ENCODE measurements around the gene GABRR1.

Gene GABRR1

GRCh38 chr6:89221971-89222711 lies 5.0 kb upstream of the GABRR1 start:
- no peak for DNase-seq (ENCODE audit: insufficient read length, low spot score)
- TF ChIP-seq PAX5 (IDR thresholded peaks at IDR 0.05; ENCODE audit: insufficient read depth, low read length, severe bottlenecking) (no peak), POLR2AphosphoS5 (IDR thresholded peaks at IDR 0.05; ENCODE audit: low read depth, low read length) (no peak), POLR2A (IDR thresholded peaks at IDR 0.05; ENCODE audit: low read depth, low read length) (no peak), TAF1 (IDR thresholded peaks at IDR 0.05; ENCODE audit: low read depth, low read length) (no peak), SPI1 (IDR thresholded peaks at IDR 0.05; ENCODE audit: low read depth, low read length) (no peak), POU2F2 (IDR thresholded peaks at IDR 0.05; ENCODE audit: low read depth, low read length) (no peak)
- no peak for FAIRE-seq

- no peak for DNase-seq (ENCODE audit: insufficient read length, low spot score)
- FAIRE-seq, result no peak
Measured at GRCh38 chr6:89221129-89221528, 4.0 kb upstream of the GABRR1 start.

DNA sequence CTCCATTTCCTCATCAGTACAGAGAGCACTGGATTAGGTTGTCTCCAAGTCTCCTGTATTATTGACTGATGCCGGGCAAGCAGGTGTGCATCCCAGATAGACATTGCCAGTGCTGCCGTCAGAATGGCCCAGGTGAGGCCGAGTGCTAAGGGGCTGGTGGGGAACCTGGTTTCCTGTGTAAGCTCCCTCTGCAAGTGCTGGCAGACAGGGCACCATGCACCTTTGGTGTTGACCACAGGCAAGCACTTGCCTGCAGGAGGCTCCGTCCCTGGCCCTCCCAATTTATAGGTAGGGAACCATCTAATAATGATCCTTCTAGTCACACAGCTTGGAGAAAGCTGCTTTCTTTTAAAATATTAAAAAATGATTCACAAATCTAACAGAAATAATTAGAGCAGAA lies 747 bp downstream of the GABRR1 start:
- no peak for DNase-seq (ENCODE audit: insufficient read length, low spot score)
- no peak for TF ChIP-seq POLR2AphosphoS5 (IDR thresholded peaks at IDR 0.05; ENCODE audit: low read depth, low read length)
- no peak for TF ChIP-seq POU2F2 (IDR thresholded peaks at IDR 0.05; ENCODE audit: low read depth, low read length)
- no peak for TF ChIP-seq TAF1 (IDR thresholded peaks at IDR 0.05; ENCODE audit: low read depth, low read length)
- TF ChIP-seq POLR2A (IDR thresholded peaks at IDR 0.05; ENCODE audit: low read depth, low read length), result no peak
- TF ChIP-seq PAX5 (IDR thresholded peaks at IDR 0.05; ENCODE audit: insufficient read depth, low read length, severe bottlenecking), result no peak
- no peak for TF ChIP-seq SPI1 (IDR thresholded peaks at IDR 0.05; ENCODE audit: low read depth, low read length)
- no peak for FAIRE-seq

More at GRCh38 chr6:89221129-89221528, 4.0 kb upstream of the GABRR1 start:
- TF ChIP-seq TAF1 (IDR thresholded peaks at IDR 0.05; ENCODE audit: low read depth, low read length), result no peak

DNA sequence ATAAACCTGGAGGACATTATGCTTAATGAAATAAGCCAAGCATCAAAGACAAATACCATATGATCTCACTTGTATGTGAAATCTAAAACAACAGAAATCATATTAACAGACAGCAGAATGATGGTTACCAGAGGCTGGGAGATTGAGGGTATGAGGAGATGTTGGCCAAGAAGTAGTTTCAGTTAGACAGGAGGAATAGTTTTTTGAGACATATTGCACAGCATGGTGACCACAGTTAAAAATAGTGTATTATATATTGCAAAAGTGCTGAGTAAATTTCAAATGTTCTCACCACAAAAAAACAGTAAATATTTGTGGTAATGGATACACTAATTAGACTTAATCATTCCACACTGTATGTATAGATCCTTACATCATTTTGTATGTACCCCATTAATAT lies 1.8 kb downstream of the GABRR1 start:
- FAIRE-seq (peak; percentile 50), DNase-seq (ENCODE audit: insufficient read length, low spot score) (no peak)
- TF ChIP-seq POLR2AphosphoS5 (IDR thresholded peaks at IDR 0.05; ENCODE audit: low read depth, low read length), result no peak
- TF ChIP-seq POLR2A (IDR thresholded peaks at IDR 0.05; ENCODE audit: low read depth, low read length), result no peak
- TF ChIP-seq TAF1 (IDR thresholded peaks at IDR 0.05; ENCODE audit: low read depth, low read length), result no peak
- TF ChIP-seq POU2F2 (IDR thresholded peaks at IDR 0.05; ENCODE audit: low read depth, low read length), result no peak
- no peak for TF ChIP-seq SPI1 (IDR thresholded peaks at IDR 0.05; ENCODE audit: low read depth, low read length)
- TF ChIP-seq PAX5 (IDR thresholded peaks at IDR 0.05; ENCODE audit: insufficient read depth, low read length, severe bottlenecking), result no peak

DNA sequence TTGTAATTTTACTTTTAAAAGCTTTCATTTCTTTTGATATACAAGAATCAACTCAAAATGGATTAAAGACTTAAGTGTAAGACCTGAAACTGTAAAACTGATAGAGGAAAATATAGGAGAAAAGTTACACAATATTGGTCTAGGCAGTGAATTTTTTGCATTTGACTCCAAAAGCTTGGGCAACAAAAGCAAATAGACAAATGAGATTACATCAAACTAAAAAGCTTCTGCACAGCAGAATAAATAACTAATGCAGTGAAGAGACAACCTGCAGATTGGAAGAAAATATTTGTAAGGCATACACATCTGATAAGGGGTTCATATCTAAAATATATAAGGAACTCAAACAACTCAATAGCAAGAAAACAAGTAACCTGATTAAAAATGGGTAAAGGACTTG lies 3.0 kb downstream of the GABRR1 start:
- FAIRE-seq, result no peak
- no peak for DNase-seq (ENCODE audit: insufficient read length, low spot score)
- no peak for TF ChIP-seq POLR2A (IDR thresholded peaks at IDR 0.05; ENCODE audit: low read depth, low read length)
- TF ChIP-seq SPI1 (IDR thresholded peaks at IDR 0.05; ENCODE audit: low read depth, low read length), result no peak
- TF ChIP-seq POU2F2 (IDR thresholded peaks at IDR 0.05; ENCODE audit: low read depth, low read length), result no peak

GRCh38 chr6:89212472-89212871 lies 4.7 kb downstream of the GABRR1 start:
- DNase-seq (ENCODE audit: insufficient read length, low spot score) (no peak), FAIRE-seq (no peak)
- no peak for TF ChIP-seq POLR2AphosphoS5 (IDR thresholded peaks at IDR 0.05; ENCODE audit: low read depth, low read length)
- TF ChIP-seq POU2F2 (IDR thresholded peaks at IDR 0.05; ENCODE audit: low read depth, low read length), result no peak
- TF ChIP-seq TAF1 (IDR thresholded peaks at IDR 0.05; ENCODE audit: low read depth, low read length), result no peak
- TF ChIP-seq POLR2A (IDR thresholded peaks at IDR 0.05; ENCODE audit: low read depth, low read length), result no peak
- no peak for TF ChIP-seq SPI1 (IDR thresholded peaks at IDR 0.05; ENCODE audit: low read depth, low read length)
- no peak for TF ChIP-seq PAX5 (IDR thresholded peaks at IDR 0.05; ENCODE audit: insufficient read depth, low read length, severe bottlenecking)

GRCh38 chr6:89209457-89209856 lies 7.7 kb downstream of the GABRR1 start:
- FAIRE-seq, result no peak
- no peak for DNase-seq (ENCODE audit: insufficient read length, low spot score)

DNA sequence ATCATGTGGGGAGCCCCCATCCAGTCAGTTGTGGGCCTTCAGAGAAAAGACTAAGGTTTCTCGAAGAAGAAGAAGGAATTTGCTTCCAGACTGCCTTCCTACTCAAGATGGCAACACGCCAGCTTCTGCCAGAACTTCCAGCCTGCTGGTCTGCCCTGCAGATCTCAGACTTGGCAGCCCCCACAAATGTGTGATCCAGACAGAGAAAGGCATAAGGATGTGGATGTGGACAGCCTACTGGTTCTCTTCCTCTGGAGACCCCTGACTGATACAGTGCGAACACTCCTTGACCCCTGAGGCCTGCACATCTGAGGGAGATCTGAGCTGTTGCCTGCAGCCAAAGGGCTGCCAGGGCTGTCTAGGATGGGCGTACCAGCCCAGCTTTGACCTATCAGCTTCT lies 8.6 kb downstream of the GABRR1 start:
- no peak for TF ChIP-seq PAX5 (IDR thresholded peaks at IDR 0.05; ENCODE audit: insufficient read depth, low read length, severe bottlenecking)
- TF ChIP-seq SPI1 (IDR thresholded peaks at IDR 0.05; ENCODE audit: low read depth, low read length), result no peak
- TF ChIP-seq POLR2A (IDR thresholded peaks at IDR 0.05; ENCODE audit: low read depth, low read length), result no peak
- no peak for TF ChIP-seq POU2F2 (IDR thresholded peaks at IDR 0.05; ENCODE audit: low read depth, low read length)
- TF ChIP-seq TAF1 (IDR thresholded peaks at IDR 0.05; ENCODE audit: low read depth, low read length), result no peak
- TF ChIP-seq POLR2AphosphoS5 (IDR thresholded peaks at IDR 0.05; ENCODE audit: low read depth, low read length), result no peak
- DNase-seq (ENCODE audit: insufficient read length, low spot score) (no peak), FAIRE-seq (no peak)

More at GRCh38 chr6:89209457-89209856, 7.7 kb downstream of the GABRR1 start:
- no peak for TF ChIP-seq TAF1 (IDR thresholded peaks at IDR 0.05; ENCODE audit: low read depth, low read length)
- TF ChIP-seq POLR2AphosphoS5 (IDR thresholded peaks at IDR 0.05; ENCODE audit: low read depth, low read length), result no peak

DNA sequence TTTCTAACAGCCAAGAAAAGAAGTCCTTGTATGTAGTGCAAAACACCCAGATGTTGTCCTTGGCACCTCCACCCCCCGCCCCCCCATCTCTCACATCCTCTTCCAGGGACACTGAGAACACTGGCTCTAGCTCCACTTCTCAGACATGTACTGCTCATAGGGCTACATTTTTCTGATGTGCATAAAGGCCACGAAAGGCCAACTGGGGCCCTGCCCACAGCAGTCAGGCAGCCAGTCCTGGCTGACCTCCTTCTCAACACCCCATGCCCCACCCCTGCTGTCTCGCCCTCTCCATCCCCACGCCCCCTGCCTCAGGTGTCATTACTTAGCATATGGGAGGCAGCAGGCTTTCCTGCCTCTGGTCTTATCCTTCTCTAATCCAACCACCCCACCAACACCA lies 11.3 kb downstream of the GABRR1 start:
- FAIRE-seq (no peak), DNase-seq (ENCODE audit: insufficient read length, low spot score) (no peak)
- TF ChIP-seq POLR2AphosphoS5 (IDR thresholded peaks at IDR 0.05; ENCODE audit: low read depth, low read length) (no peak), POU2F2 (IDR thresholded peaks at IDR 0.05; ENCODE audit: low read depth, low read length) (no peak), TAF1 (IDR thresholded peaks at IDR 0.05; ENCODE audit: low read depth, low read length) (no peak), SPI1 (IDR thresholded peaks at IDR 0.05; ENCODE audit: low read depth, low read length) (no peak), PAX5 (IDR thresholded peaks at IDR 0.05; ENCODE audit: insufficient read depth, low read length, severe bottlenecking) (no peak), POLR2A (IDR thresholded peaks at IDR 0.05; ENCODE audit: low read depth, low read length) (no peak)

DNA sequence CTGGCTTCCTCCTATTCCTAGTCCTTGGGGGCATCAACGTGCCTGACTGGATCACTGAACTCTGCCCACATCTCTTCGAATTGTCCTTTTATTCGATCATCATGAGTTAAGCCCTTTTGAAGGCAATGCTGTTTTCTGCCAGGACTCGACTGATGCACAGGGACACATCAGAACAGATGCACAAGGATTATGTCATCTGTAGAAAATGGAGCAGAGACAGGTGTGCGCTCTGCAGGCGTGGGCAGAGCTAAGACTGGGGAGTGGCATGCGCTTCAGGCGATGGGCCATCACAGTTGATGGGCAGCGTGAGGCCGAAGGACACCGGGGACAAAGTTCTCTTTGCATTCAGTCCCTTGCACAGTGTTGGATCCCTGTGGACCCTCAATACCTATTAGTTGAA lies 13.1 kb downstream of the GABRR1 start:
- TF ChIP-seq SPI1 (IDR thresholded peaks at IDR 0.05; ENCODE audit: low read depth, low read length), result no peak
- no peak for TF ChIP-seq POLR2AphosphoS5 (IDR thresholded peaks at IDR 0.05; ENCODE audit: low read depth, low read length)
- TF ChIP-seq PAX5 (IDR thresholded peaks at IDR 0.05; ENCODE audit: insufficient read depth, low read length, severe bottlenecking), result no peak
- no peak for TF ChIP-seq POU2F2 (IDR thresholded peaks at IDR 0.05; ENCODE audit: low read depth, low read length)
- TF ChIP-seq TAF1 (IDR thresholded peaks at IDR 0.05; ENCODE audit: low read depth, low read length), result no peak
- TF ChIP-seq POLR2A (IDR thresholded peaks at IDR 0.05; ENCODE audit: low read depth, low read length), result no peak
- FAIRE-seq (no peak), DNase-seq (ENCODE audit: insufficient read length, low spot score) (no peak)
